Left forelimb (tissue), 1 donor: ENCODE measurements around the gene CD55.

Source experiments
- DNase-seq: peaks from one replicate; pipeline ENCODE4 v3.0.0-alpha.2; 2018; ENCODE audit warnings: low spot score

The CD55 gene

GRCh38 chr1:207321079-207321789 lies at the start of gene CD55:
CD55 (plus strand) TSS chr1:207321678; CDS start chr1:207321766, 88 bp downstream.
- peak; percentile 90 for DNase-seq

- DNase-seq: no peak
These were observed 46.6 kb upstream of the CD55 start for GRCh38 chr1:207274882-207275281.

GRCh38 chr1:207276465-207276864 lies 45.0 kb upstream of the CD55 start:
- no peak for DNase-seq

DNA sequence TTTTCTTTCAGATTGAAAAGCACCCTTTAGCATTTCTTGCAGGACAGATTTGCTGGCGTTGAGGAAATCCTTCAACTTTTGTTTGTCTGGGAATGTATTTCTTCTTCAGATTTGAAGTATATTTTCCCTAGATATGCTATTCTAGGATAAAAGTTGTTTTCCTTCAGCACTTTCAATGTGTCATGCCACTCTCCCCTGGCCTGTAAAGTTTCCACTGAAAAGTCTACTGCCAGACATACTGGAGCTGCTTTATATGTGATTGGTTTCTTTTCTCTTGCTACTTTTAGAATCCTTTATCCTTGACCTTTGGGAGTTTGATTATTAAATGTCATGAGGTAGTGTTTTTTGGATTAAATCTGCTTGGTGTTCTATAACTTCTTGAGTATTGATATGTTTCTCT lies 44.2 kb upstream of the CD55 start:
- DNase-seq: no peak

DNA sequence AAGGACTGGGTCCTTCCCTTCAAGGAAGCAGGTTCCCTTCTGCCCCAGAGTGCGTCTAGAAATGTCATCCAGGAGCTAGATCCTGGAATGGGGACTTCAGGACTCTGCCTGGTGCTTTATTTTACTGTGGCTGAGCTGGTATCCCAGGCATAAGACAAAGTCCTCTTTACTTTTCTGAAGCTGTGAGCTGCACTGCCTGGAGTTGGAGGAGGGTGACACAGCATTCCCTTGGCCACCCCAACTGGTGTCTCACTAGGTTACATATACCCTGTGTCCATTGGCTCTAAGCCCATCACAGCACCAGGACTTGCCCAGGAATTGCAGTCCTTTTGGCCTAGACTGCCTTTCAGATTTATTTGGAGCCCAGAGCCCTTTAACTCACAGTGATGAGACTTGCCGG lies 41.8 kb upstream of the CD55 start:
- no peak for DNase-seq

- DNase-seq: no peak
These were observed 40.8 kb upstream of the CD55 start for GRCh38 chr1:207280706-207281105.

DNA sequence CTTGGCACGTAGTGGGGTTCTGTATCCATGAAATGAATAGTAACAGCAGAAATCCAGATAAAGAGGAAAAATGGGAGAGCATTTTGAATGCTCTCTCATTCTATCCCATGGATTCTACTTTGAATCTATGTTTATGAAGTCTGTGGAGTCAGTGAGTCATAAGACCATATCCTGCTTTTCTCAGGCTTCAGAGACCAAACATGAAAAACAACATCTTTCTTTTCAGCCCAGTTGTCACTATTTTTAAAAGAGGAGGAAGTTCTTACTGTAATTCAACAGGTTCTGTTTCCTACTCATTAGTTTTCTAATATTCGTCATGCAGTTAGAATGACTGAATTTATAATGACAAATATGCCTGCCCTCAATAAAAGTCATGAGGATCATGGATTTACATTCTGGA lies 39.4 kb upstream of the CD55 start:
- DNase-seq: no peak

DNA sequence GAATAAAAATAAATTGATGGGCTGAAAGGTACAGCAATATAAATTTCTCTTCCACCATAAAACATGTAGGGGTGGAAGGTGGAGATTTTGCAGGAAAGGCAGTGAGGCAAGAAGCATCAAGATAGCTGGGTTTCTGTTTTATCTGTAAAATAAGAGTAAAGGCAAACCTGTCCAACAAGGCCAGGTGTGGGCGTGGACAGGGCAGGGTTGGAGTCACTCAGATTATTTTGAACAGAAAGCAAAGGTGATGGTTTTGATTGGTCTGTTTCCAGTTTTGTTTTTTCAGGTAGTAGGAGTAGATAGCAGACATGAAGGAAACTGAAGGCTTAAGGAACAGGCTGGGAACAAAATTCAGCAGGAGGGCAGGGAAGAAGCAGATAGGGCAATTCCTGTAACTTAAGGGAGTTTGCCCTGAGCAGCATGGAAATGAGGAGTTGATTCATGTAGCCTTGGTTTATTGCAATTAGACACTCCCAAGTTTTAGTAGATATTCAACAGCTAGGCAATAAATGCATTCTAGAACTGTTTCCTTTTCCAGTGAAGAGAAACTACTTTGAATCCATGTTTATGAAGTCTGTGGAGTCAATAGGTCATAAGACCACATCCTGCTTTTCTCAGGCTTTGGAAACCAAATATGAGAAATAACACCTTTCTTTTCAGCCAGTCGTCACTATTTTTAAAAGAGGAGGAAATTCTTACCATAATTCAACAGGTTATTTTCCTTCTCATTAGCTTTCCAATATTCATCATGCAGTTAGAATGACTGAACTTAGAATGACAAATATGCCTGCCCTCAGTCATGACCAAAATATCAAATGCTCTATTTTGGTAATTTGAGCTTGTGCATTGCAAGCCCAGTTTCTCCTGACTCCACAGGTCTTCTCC lies 38.7 kb upstream of the CD55 start:
- no peak for DNase-seq

DNA sequence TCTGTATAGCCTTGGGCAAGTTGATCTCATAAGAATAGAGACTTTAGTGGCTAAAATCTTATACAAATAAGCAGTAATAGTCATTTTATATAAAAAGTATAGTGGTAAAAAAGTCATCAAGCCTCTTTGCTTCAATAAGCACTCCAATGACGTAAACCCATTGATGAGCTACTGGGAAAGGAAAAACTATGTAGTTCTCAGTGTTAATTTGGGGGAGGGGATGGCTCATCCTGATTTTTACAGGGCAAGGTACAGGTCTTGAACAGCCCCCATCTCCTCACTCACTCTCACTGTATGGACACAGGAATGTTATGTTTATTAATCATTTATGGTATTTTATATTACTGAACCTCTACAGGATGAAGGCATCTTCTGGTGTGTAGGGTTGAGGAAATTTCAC lies 38.1 kb upstream of the CD55 start:
- no peak for DNase-seq

GRCh38 chr1:207284209-207284897 lies 37.1 kb upstream of the CD55 start:
- DNase-seq: no peak

- DNase-seq: no peak
These were observed 34.6 kb upstream of the CD55 start for GRCh38 chr1:207286786-207287468.

GRCh38 chr1:207288315-207288714 lies 33.2 kb upstream of the CD55 start:
- DNase-seq: no peak

GRCh38 chr1:207289756-207290155 lies 31.7 kb upstream of the CD55 start:
- DNase-seq: no peak

GRCh38 chr1:207291723-207292122 lies 29.8 kb upstream of the CD55 start:
- no peak for DNase-seq

DNA sequence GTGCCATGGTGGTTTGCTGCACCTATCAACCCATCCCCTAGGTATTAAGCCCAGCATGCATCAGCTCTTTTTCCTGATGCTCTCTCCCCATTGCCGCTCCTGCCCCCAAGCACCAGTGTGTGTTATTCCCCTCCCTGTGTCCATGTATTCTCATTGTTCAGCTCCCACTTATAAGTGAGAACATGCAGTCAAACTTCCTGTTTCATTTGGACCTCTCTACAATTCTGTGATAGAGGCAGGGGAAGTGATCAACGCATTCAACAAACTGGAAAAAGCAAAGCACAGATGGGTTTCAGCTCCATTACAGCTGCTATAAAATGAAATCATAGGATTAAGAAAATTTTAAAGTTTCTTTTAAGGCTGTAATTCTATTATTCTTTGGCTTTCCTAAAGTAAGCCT lies 23.3 kb upstream of the CD55 start:
- DNase-seq: no peak

- DNase-seq: no peak
These were observed 22.7 kb upstream of the CD55 start for GRCh38 chr1:207298636-207299398.

- DNase-seq: no peak
These were observed 20.5 kb upstream of the CD55 start for GRCh38 chr1:207300970-207301369.

DNA sequence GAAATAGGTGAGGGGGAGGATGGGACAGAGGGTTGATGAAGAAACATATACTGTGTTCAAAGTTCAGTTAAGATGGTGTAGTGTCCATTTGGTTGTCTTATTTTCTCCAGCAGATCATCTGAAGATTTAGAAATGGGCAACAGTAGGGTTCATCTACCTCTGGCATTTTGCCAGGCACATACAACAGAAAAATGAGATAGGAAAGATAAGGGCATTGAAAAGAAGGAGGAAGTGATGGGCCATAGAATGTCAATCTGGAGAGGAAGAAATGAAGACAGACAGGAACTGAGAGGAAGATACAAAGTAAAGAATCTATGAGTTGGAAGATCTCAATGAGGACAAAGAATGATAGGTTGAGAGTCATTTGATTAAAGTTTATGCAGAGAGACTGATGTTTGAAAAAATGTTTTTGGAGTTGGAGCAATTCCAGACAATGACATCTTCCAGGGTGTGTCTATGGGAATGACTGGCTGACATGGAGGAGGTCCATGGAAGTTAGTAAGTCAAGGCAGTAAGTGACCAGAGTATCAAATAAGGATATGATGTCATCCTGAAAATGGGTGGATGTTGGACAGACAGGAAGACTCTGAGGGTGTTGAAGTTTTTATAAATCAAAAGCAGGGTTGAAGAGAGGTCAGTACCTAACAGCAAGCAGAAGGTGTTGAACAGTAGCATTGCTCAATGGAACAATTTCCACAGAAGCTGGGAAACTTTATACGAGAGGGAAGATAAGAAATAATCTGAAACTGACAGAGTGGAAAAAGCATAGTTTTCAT lies 18.7 kb upstream of the CD55 start:
- no peak for DNase-seq

GRCh38 chr1:207304710-207305488 lies 16.6 kb upstream of the CD55 start:
- no peak for DNase-seq

GRCh38 chr1:207305489-207305873 lies 16.0 kb upstream of the CD55 start:
- no peak for DNase-seq
